Measurements from ENCODE around the gene CRHR1. TPM values are rescaled to one million over a fixed set of nuclear protein-coding genes. Genes with fewer than 3 reads are reported as not detected.

CRHR1 gene
- total RNA-seq, 2 donors from 2014 or later = 1.4 to 2.1 TPM

DNA sequence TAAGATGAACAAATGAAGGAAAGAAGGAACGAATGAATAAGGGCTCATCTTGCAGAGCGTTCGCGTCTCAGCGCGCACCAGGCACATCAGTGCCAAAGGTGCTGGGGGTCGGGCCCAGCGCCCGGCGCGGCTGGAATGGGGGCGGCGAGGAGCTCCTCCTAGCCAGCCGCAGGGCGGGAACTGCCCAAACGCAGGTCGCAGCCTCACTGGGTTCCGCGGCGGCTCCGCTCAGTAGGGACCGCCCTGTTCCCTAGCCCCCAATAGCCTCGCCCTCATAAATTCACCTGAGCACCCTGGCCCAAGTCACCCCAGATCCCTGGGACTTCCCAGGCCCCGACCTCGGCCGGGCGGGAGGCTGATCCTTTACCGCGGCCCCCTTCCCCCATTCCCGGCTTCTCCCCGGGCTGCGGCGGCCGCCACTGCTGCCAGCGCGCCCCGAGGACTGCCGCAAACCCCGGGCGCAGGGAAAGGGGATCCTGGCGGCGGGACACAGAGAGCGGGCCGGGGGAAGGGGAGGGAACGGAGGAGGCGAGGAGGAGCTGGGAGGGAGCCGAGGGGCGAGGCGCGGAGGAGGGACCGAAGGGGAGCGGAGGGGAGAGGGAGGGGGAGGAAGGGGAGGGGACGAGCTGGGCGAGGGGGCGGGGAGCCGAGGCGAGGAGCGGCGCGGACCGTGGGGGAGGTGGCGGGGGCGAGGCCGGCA, 377 bp upstream of the CRHR1 start:
- no peaks in the 10 kb centered on the region for H3K36me3 ChIP-seq
- DNase-seq (ENCODE audit: low spot score) = peak; percentile 12
- no peaks in the 10 kb centered on the region for H3K9me3 ChIP-seq
- intact Hi-C loops (cut with DNase I) = no loop called here
- 2% methylated on average over 51 of the region's 64 CpGs for whole genome bisulfite sequencing
- peak overlapping the region; percentile 32 to 53 for H3K4me3 ChIP-seq
- no peak overlapping the region for H3K27ac ChIP-seq
- TF ChIP-seq POLR2AphosphoS5 (IDR thresholded peaks at IDR 0.05) = no peak
- TF ChIP-seq POLR2A (IDR thresholded peaks at IDR 0.05) = no peak
- TF ChIP-seq, protein P1, sequence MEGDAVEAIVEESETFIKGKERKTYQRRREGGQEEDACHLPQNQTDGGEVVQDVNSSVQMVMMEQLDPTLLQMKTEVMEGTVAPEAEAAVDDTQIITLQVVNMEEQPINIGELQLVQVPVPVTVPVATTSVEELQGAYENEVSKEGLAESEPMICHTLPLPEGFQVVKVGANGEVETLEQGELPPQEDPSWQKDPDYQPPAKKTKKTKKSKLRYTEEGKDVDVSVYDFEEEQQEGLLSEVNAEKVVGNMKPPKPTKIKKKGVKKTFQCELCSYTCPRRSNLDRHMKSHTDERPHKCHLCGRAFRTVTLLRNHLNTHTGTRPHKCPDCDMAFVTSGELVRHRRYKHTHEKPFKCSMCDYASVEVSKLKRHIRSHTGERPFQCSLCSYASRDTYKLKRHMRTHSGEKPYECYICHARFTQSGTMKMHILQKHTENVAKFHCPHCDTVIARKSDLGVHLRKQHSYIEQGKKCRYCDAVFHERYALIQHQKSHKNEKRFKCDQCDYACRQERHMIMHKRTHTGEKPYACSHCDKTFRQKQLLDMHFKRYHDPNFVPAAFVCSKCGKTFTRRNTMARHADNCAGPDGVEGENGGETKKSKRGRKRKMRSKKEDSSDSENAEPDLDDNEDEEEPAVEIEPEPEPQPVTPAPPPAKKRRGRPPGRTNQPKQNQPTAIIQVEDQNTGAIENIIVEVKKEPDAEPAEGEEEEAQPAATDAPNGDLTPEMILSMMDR (IDR thresholded peaks at IDR 0.05) = no peak
- H3K27me3 ChIP-seq (replicated peaks; ENCODE audit: insufficient read depth) = no peaks in the 10 kb centered on the region
- H3K4me1 ChIP-seq (replicated peaks) = peaks cover 6% of the 10 kb centered on the region

DNA sequence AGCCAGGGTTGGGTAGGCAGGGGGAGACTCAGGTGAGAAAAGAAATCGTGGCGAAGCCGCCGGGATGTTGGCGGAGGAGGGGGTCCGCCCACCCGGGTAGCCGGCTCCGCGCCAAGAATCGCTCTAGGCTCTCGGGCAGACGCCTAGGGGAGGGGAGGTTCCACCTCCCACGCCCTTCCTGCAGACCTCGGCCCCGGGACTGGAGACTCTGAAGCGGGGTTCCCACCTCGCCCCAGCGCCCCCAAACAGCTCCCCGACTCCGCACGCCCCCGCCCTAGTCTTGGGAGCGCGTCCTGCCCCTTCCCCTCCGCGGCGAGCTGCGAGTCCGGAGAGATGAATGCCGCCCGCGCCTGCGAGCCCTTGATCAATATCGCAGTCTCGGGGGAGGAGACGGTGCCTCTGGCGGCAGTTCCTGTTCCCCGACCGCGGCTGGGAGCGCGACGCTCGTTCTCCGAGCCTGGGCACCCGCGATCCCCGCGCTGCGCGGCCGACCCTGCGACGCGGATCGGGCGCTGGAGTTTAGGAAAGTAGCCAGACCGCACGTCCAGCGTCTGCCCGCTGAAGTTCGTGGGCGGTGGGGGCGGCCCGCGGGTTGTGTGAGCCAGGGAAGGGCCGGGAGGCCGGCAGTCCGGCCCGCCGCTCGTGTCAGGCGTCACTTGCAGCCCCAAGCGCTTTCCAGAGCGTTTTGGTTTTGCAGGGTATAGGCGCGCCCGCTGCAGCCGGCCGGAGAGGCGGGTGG, 790 bp downstream of the CRHR1 start:
- under 1% methylated on average over 48 of the region's 82 CpGs for WGBS
- Histone ChIP-seq H3K27ac (peak overlapping the region in 1 of 2 donors; percentile 13), H3K27me3 (replicated peaks; ENCODE audit: insufficient read depth) (no peaks in the 10 kb centered on the region), H3K9me3 (no peaks in the 10 kb centered on the region), H3K36me3 (no peaks in the 10 kb centered on the region), H3K4me3 (peak overlapping the region; percentile 32 to 53), H3K4me1 (replicated peaks) (peaks cover 6% of the 10 kb centered on the region)
- intact Hi-C loops (cut with DNase I) = no loop called here
- no peak for TF ChIP-seq POLR2A (IDR thresholded peaks at IDR 0.05)
- TF ChIP-seq, protein P1 (IDR thresholded peaks at IDR 0.05) = peak in 1 of 4 experiments; percentile 9
- DNase-seq (ENCODE audit: low spot score) = peak; percentile 17

DNA sequence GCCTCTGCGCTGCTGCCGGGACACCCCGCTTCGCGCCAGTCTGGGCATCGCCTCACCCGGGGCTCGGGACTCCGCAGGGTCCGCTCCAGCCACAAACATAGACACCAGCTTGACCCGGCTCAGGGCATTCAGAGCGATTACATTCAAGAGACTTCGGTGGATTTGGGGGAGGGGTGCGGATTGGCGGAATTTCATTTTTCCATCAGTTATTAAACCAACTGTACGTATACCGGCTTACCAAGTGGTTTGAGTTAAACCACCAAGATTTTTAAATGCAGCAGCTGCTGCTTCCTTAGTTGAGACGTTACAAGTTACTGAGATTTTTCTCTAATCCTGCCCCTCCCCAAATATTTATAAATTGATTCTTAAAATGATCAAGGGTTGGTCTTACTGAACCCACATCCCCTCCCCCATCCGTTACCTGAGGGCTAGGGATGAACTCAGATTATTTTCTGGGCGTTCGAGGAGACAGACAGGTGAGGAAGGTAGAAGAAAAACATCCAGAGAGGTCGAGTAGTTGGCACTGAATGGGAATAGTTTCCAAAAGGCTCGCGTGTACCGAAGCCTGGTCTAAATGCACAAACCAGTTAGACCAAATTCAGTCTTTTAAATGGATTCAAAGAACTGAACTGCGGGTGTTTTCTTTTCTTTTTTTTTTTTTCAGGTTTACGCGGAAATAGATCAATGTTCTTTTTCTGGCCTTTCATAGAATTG, 1.5 kb downstream of the CRHR1 start:
- TF ChIP-seq POLR2A (IDR thresholded peaks at IDR 0.05) (no peak), POLR2AphosphoS5 (IDR thresholded peaks at IDR 0.05) (no peak)
- TF ChIP-seq, protein P1 (IDR thresholded peaks at IDR 0.05) = no peak
- Histone ChIP-seq H3K27ac (no peak overlapping the region), H3K4me1 (replicated peaks) (peaks cover 6% of the 10 kb centered on the region), H3K36me3 (no peaks in the 10 kb centered on the region), H3K4me3 (peak overlapping the region; percentile 32 to 53), H3K9me3 (no peaks in the 10 kb centered on the region), H3K27me3 (replicated peaks; ENCODE audit: insufficient read depth) (no peaks in the 10 kb centered on the region)
- intact Hi-C loops (cut with DNase I) = no loop called here
- 22% methylated on average over 28 of the region's 28 CpGs for WGBS
- DNase-seq (ENCODE audit: low spot score) = no peak

DNA sequence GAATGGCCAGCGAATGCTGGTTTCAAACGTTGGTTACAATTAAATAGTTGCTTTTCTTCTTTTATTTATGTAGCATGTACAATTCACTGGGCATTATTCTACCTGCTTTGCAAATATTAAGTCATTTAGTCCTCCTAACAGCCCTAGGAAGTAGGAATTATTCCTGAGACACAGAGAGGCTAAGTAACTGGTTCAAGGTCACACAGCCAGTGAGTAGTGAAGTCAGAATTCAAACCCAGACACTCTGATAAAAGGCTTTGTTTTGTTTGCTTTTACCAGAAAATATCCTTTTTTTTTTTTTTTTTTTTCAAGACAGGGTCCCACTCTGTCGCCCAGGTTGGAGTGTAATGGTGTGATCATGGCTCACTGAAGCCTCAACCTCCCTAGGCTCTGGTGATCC, 2.2 kb downstream of the CRHR1 start:
- no peaks in the 10 kb centered on the region for H3K36me3 ChIP-seq
- no peak overlapping the region for H3K27ac ChIP-seq
- peaks cover 6% of the 10 kb centered on the region for H3K4me1 ChIP-seq (replicated peaks)
- H3K9me3 ChIP-seq = no peaks in the 10 kb centered on the region
- TF ChIP-seq POLR2AphosphoS5 (IDR thresholded peaks at IDR 0.05) (no peak), POLR2A (IDR thresholded peaks at IDR 0.05) (no peak)
- TF ChIP-seq, protein P1 (IDR thresholded peaks at IDR 0.05) = no peak
- WGBS = 76% methylated on average over 3 of the region's 3 CpGs
- no peak for DNase-seq (ENCODE audit: low spot score)
- H3K27me3 ChIP-seq (replicated peaks; ENCODE audit: insufficient read depth) = no peaks in the 10 kb centered on the region
- intact Hi-C loops (cut with DNase I) = no loop called here
- H3K4me3 ChIP-seq = no peak overlapping the region
